SH-SY5Y (cell line): ENCODE data around the gene FAM98A.

ENCODE experiments used
- GATA2 ChIP-seq: IDR thresholded peaks from 2 replicates; pipeline ENCODE4 v1.6.1; 2011; ENCODE audit warnings: mild to moderate bottlenecking, low read depth, low read length
- GATA3 ChIP-seq: IDR thresholded peaks from 2 replicates; pipeline ENCODE4 v1.6.1; 2011; ENCODE audit warnings: low read depth, mild to moderate bottlenecking, low read length, moderate library complexity

DNA sequence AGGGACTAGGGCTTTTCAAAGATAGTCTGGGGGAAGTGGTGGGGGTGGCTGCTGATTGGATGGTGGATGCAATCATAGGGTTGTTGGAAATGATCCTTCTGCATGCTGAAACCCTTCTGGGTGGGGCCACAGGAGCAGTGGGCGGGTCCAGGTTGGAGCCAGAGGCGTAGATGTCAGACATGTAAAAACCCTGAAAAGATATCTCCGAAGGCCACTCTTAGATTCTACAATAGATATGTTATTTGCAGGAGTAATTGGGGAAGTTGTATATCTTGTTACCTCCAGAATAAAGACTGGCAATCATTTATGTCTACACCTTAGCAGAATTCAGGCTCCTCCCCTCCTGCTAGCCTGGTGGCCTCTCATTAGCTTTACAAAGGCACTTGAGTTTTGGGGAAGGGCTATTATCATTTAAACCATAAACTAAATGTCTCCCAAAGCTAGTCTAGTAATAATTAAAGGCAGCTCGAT lies 8.2 kb upstream of the FAM98A start:
- TF ChIP-seq GATA3 (no peak), GATA2 (no peak)
